Mononuclear cell (primary cell): Measurements from ENCODE around the gene AHCY. TPM values are rescaled to one million over a fixed set of nuclear protein-coding genes. Genes with fewer than 3 reads are reported as not detected.
"Not testable (repeated sequence)": the region's sequence is repeated elsewhere in the genome, so short reads cannot be mapped to it uniquely, and the experiment has no call there.

Experiments
- H3K27me3 ChIP-seq: 2 replicates; pipeline ENCODE4 v1.6.0; 2011; ENCODE audit warnings: low read length, control low read depth; ENCODE audit not compliant: insufficient read depth
- H3K4me1 ChIP-seq: 2 replicates; pipeline ENCODE4 v1.5.1; 2011; ENCODE audit warnings: mild to moderate bottlenecking, low read length, control low read depth; ENCODE audit not compliant: insufficient read depth
- H3K4me3 ChIP-seq: 2 replicates; pipeline ENCODE4 v1.5.1; 2011; ENCODE audit warnings: mild to moderate bottlenecking, low read length, moderate library complexity
- H3K9me3 ChIP-seq: 2 replicates; pipeline ENCODE4 v1.5.1; 2011; ENCODE audit warnings: low read depth, mild to moderate bottlenecking, control low read depth, low read length
- total RNA-seq: library from RNA; depleted of rRNA; stranded (reverse); fragments of >200 nt; gene quantifications from one replicate; pipeline ENCODE4 v1.2.3, GENCODE V29; 2012

AHCY gene
- total RNA-seq, 1 donor = 21.0 TPM

GRCh38 chr20:34311118-34312023, 8.2 kb upstream of the AHCY start:
- Histone ChIP-seq H3K27me3 (peaks cover 14% of the 10 kb centered on the region), H3K4me1 (peaks cover 17% of the 10 kb centered on the region), H3K4me3 (no peak overlapping the region), H3K9me3 (no peaks in the 10 kb centered on the region)

- no peaks in the 10 kb centered on the region for H3K9me3 ChIP-seq
- H3K4me1 ChIP-seq = peaks cover 24% of the 10 kb centered on the region
- no peak overlapping the region for H3K4me3 ChIP-seq
- peaks cover 14% of the 10 kb centered on the region for H3K27me3 ChIP-seq
These were observed 7.4 kb upstream of the AHCY start for GRCh38 chr20:34310481-34311117.

GRCh38 chr20:34309691-34310090, 6.5 kb upstream of the AHCY start:
- H3K4me3 ChIP-seq = no peak overlapping the region
- peaks cover 29% of the 10 kb centered on the region for H3K4me1 ChIP-seq
- no peaks in the 10 kb centered on the region for H3K9me3 ChIP-seq
- H3K27me3 ChIP-seq = peaks cover 14% of the 10 kb centered on the region

- H3K4me1 ChIP-seq = peaks cover 37% of the 10 kb centered on the region
- no peaks in the 10 kb centered on the region for H3K9me3 ChIP-seq
- no peak overlapping the region for H3K4me3 ChIP-seq
- H3K27me3 ChIP-seq = no peaks in the 10 kb centered on the region
These were observed 2.4 kb upstream of the AHCY start for GRCh38 chr20:34305333-34306230.

- no peaks in the 10 kb centered on the region for H3K27me3 ChIP-seq
- peak overlapping the region; percentile 72 for H3K4me3 ChIP-seq
- peaks cover 50% of the 10 kb centered on the region for H3K4me1 ChIP-seq
- no peaks in the 10 kb centered on the region for H3K9me3 ChIP-seq
These were observed 838 bp downstream of the AHCY start for GRCh38 chr20:34302312-34302722.

- Histone ChIP-seq H3K4me3 (no peak overlapping the region), H3K4me1 (peaks cover 50% of the 10 kb centered on the region)
These were observed 1.4 kb downstream of the AHCY start for GRCh38 chr20:34301587-34302311.

GRCh38 chr20:34300809-34301586, 2.2 kb downstream of the AHCY start:
- Histone ChIP-seq H3K9me3 (no peaks in the 10 kb centered on the region), H3K4me1 (peaks cover 46% of the 10 kb centered on the region), H3K27me3 (no peaks in the 10 kb centered on the region), H3K4me3 (no peak overlapping the region)

More at GRCh38 chr20:34301587-34302311, 1.4 kb downstream of the AHCY start:
- no peaks in the 10 kb centered on the region for H3K9me3 ChIP-seq
- no peaks in the 10 kb centered on the region for H3K27me3 ChIP-seq

- H3K27me3 ChIP-seq = no peaks in the 10 kb centered on the region
- H3K4me3 ChIP-seq = no peak overlapping the region
- H3K4me1 ChIP-seq = peaks cover 40% of the 10 kb centered on the region
- H3K9me3 ChIP-seq = no peaks in the 10 kb centered on the region
These were observed 2.8 kb downstream of the AHCY start for GRCh38 chr20:34300256-34300806.

GRCh38 chr20:34299556-34300255, 3.4 kb downstream of the AHCY start:
- H3K4me1 ChIP-seq = peaks cover 38% of the 10 kb centered on the region
- H3K27me3 ChIP-seq = no peaks in the 10 kb centered on the region
- H3K4me3 ChIP-seq = no peak overlapping the region
- no peaks in the 10 kb centered on the region for H3K9me3 ChIP-seq

GRCh38 chr20:34298294-34298784, 4.8 kb downstream of the AHCY start:
- not testable (repeated sequence) for H3K9me3 ChIP-seq, H3K27me3 ChIP-seq, H3K4me3 ChIP-seq
- H3K4me1 ChIP-seq = peaks cover 39% of the 10 kb centered on the region

GRCh38 chr20:34296468-34296867, 6.7 kb downstream of the AHCY start:
- peaks cover 29% of the 10 kb centered on the region for H3K4me1 ChIP-seq
- H3K4me3 ChIP-seq = no peak overlapping the region
- no peaks in the 10 kb centered on the region for H3K27me3 ChIP-seq
- H3K9me3 ChIP-seq = no peaks in the 10 kb centered on the region

- Histone ChIP-seq H3K27me3 (no peaks in the 10 kb centered on the region), H3K4me3 (no peak overlapping the region), H3K4me1 (peaks cover 17% of the 10 kb centered on the region), H3K9me3 (no peaks in the 10 kb centered on the region)
These were observed 7.9 kb downstream of the AHCY start for GRCh38 chr20:34295284-34295683.

- Histone ChIP-seq H3K27me3 (no peaks in the 10 kb centered on the region), H3K4me3 (no peak overlapping the region), H3K9me3 (no peaks in the 10 kb centered on the region), H3K4me1 (peaks cover 10% of the 10 kb centered on the region)
These were observed 8.6 kb downstream of the AHCY start for GRCh38 chr20:34294563-34294962.
